SU-DHL-6 (cell line): ENCODE measurements around the gene ZNF513.

Experiments used
- H2AFZ ChIP-seq: fragments of 200-600 bp; sonication (generic); 2 replicates; pipeline ENCODE4 v1.6.1; 2014; ENCODE audit warnings: low read depth, mild to moderate bottlenecking, moderate library complexity, mixed read lengths, antibody characterized with exemption, low read length; ENCODE audit not compliant: severe bottlenecking
- H3F3A ChIP-seq: fragments of 200-600 bp; shearing (Covaris generic); 2 replicates; pipeline ENCODE4 v1.6.0; 2016; ENCODE audit warnings: antibody characterized with exemption, mild to moderate bottlenecking; ENCODE audit not compliant: insufficient read depth
- H3K27ac ChIP-seq: fragments of 200-600 bp; sonication (generic); 2 replicates; pipeline ENCODE4 v1.5.1; 2016; ENCODE audit warnings: low read depth, mild to moderate bottlenecking, low read length, moderate library complexity, mixed read lengths
- H3K27me3 ChIP-seq: fragments of 200-600 bp; sonication (generic), shearing (Covaris generic); 2 replicates; pipeline ENCODE4 v1.6.0; 2014; ENCODE audit warnings: mild to moderate bottlenecking, low read length
- H3K36me3 ChIP-seq: fragments of 200-600 bp; sonication (generic); 2 replicates; pipeline ENCODE4 v1.6.1; 2014; ENCODE audit warnings: mild to moderate bottlenecking, low read length, mixed read lengths
- H3K4me2 ChIP-seq: fragments of 300-600, 200-600 bp; shearing (Covaris generic), sonication (generic); 2 replicates; pipeline ENCODE4 v1.6.0; 2014; ENCODE audit warnings: low read length, low read depth, mild to moderate bottlenecking; ENCODE audit not compliant: poor library complexity, severe bottlenecking
- H3K4me3 ChIP-seq: fragments of 200-600 bp; sonication (generic); 2 replicates; pipeline ENCODE4 v1.5.1; 2014; ENCODE audit warnings: antibody characterized with exemption, low read length, mild to moderate bottlenecking, mixed read lengths; ENCODE audit not compliant: insufficient read depth, poor library complexity, severe bottlenecking
- H3K79me2 ChIP-seq: fragments of 200-600 bp; sonication (generic); 2 replicates; pipeline ENCODE4 v1.6.1; 2014; ENCODE audit warnings: mild to moderate bottlenecking, low read length, moderate library complexity; ENCODE audit not compliant: insufficient read depth
- H3K9ac ChIP-seq: fragments of 200-600 bp; sonication (generic); 2 replicates; pipeline ENCODE4 v1.7.0; 2014; ENCODE audit warnings: mild to moderate bottlenecking, low read length
- H3K9me2 ChIP-seq: fragments of 200-600 bp; sonication (generic); replicated peaks from 2 replicates; pipeline ENCODE4 v1.6.1; 2014; ENCODE audit warnings: low read length; ENCODE audit not compliant: insufficient read depth
- H3K9me3 ChIP-seq: fragments of 200-600 bp; sonication (generic); 2 replicates; pipeline ENCODE4 v1.6.1; 2014; ENCODE audit warnings: low read length, mixed read lengths; ENCODE audit not compliant: insufficient read depth
- H4K20me1 ChIP-seq: fragments of 200-600 bp; sonication (generic); 2 replicates; pipeline ENCODE4 v1.6.1; 2014; ENCODE audit warnings: low read depth, mild to moderate bottlenecking, antibody characterized with exemption, low read length, moderate library complexity, mixed read lengths
- EZH2phosphoT487 ChIP-seq: fragments of 200-600 bp; sonication (generic), shearing (Covaris generic); conservative IDR thresholded peaks from 2 replicates; pipeline ENCODE4 v1.6.1; 2018; ENCODE audit warnings: mild to moderate bottlenecking, antibody characterized with exemption, low read length, moderate library complexity, mixed read lengths
- TF ChIP-seq, protein P1 (sequence below): fragments of 200-600 bp; sonication (generic); IDR thresholded peaks from one replicate; pipeline ENCODE4 v1.5.1; 2017; ENCODE audit warnings: antibody characterized with exemption, mild to moderate bottlenecking, low read length, moderate library complexity; ENCODE audit not compliant: insufficient read depth, poor library complexity, severe bottlenecking

ZNF513 gene

GRCh38 chr2:27379383-27379835 lies 1.1 kb downstream of the ZNF513 start:
- TF ChIP-seq EZH2phosphoT487 = no peak
- TF ChIP-seq, protein P1, sequence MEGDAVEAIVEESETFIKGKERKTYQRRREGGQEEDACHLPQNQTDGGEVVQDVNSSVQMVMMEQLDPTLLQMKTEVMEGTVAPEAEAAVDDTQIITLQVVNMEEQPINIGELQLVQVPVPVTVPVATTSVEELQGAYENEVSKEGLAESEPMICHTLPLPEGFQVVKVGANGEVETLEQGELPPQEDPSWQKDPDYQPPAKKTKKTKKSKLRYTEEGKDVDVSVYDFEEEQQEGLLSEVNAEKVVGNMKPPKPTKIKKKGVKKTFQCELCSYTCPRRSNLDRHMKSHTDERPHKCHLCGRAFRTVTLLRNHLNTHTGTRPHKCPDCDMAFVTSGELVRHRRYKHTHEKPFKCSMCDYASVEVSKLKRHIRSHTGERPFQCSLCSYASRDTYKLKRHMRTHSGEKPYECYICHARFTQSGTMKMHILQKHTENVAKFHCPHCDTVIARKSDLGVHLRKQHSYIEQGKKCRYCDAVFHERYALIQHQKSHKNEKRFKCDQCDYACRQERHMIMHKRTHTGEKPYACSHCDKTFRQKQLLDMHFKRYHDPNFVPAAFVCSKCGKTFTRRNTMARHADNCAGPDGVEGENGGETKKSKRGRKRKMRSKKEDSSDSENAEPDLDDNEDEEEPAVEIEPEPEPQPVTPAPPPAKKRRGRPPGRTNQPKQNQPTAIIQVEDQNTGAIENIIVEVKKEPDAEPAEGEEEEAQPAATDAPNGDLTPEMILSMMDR = no peak

DNA sequence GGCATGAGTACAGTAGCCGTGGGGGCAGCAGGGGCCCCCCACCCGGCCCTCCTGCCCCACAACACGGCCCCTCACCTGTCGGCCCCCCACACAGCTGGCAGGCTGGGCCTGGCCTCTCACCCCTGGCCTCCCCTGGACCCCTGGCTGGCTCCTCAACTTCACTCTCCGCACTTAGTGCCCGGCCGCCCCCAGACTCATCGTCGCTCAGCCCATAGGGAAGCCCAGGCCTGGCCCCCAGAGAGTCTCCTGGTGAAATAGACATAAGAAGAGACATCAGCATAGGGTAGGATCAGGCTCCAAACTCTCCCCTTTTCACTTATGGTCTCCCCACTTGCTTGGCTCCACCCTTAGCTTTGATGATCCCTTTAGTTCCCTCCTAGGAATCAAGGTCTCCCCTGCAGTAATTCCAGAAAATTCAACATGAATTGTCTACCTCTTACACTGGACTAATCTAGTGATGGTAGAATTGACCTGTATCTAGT lies 1.7 kb downstream of the ZNF513 start:
- H4K20me1 ChIP-seq = no peaks in the 10 kb centered on the region
- H3K9ac ChIP-seq = peak overlapping the region; percentile 78; the same call in 1 of the 2 replicates
- peaks cover 30% of the 10 kb centered on the region for H3F3A ChIP-seq
- H2AFZ ChIP-seq = no peak overlapping the region
- no peaks in the 10 kb centered on the region for H3K27me3 ChIP-seq
- H3K36me3 ChIP-seq = peaks cover 2% of the 10 kb centered on the region; the same call in 1 of the 2 replicates
- 0 out of 2 replicates have a peak, but pooled peaks cover 7% of the 10 kb centered on the region for H3K79me2 ChIP-seq
- H3K4me2 ChIP-seq = peak overlapping the region; percentile 80
- no peak for TF ChIP-seq EZH2phosphoT487
- TF ChIP-seq, protein P1 = no peak
- no peaks in the 10 kb centered on the region for H3K9me3 ChIP-seq
- H3K9me2 ChIP-seq = no peaks in the 10 kb centered on the region
- H3K27ac ChIP-seq = peak overlapping the region; percentile 75; the same call in 1 of the 2 replicates
- no peak overlapping the region for H3K4me3 ChIP-seq

More at GRCh38 chr2:27379383-27379835, 1.1 kb downstream of the ZNF513 start:
- Histone ChIP-seq H3K9me2 (no peaks in the 10 kb centered on the region), H3K9ac (peak overlapping the region; percentile 78), H3K4me3 (peak overlapping the region; percentile 81), H3K27ac (peak overlapping the region; percentile 75), H2AFZ (no peak overlapping the region), H3F3A (peaks cover 30% of the 10 kb centered on the region), H3K79me2 (0 out of 2 replicates have a peak, but pooled peaks cover 7% of the 10 kb centered on the region), H3K27me3 (no peaks in the 10 kb centered on the region), H3K9me3 (no peaks in the 10 kb centered on the region), H4K20me1 (no peaks in the 10 kb centered on the region), H3K4me2 (peak overlapping the region; percentile 80), H3K36me3 (peaks cover 6% of the 10 kb centered on the region; the same call in 1 of the 2 replicates)

- H3K4me2 ChIP-seq = no peak overlapping the region
- no peak overlapping the region for H3K9ac ChIP-seq
- TF ChIP-seq, protein P1 = no peak
- TF ChIP-seq EZH2phosphoT487 = no peak
Observed at GRCh38 chr2:27378096-27378808, 2.3 kb downstream of the ZNF513 start.

More at GRCh38 chr2:27378096-27378808, 2.3 kb downstream of the ZNF513 start:
- Histone ChIP-seq H3K9me3 (no peaks in the 10 kb centered on the region), H3K36me3 (no peaks in the 10 kb centered on the region; the same call in 1 of the 2 replicates), H3K79me2 (0 out of 2 replicates have a peak, but pooled peaks cover 7% of the 10 kb centered on the region), H3K27me3 (no peaks in the 10 kb centered on the region), H4K20me1 (no peaks in the 10 kb centered on the region), H3F3A (peaks cover 30% of the 10 kb centered on the region), H3K27ac (no peak overlapping the region), H3K9me2 (no peaks in the 10 kb centered on the region), H3K4me3 (no peak overlapping the region), H2AFZ (no peak overlapping the region)
